ENCODE results near the gene NELL2.

The NELL2 gene

DNA sequence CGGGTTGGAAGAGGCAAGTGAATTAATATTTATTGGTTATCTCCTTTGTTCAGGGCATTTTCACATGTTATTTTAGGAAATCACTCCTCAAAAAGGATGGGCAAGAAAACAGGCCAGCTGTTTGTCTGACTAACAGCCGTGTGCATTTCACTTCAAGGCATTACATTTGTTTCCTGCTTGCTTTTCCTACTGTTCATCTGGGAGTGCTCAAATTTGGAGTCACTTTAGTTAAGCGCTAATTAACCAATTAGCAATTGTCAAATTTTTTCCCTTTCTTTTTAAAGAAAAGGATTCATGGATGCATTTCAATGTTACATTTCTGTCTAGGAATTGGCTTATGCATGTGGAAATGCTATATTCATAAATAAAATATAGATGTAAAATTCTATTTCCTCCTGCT is 415.9 kb downstream of the NELL2 start:
- Histone ChIP-seq H3K4me3 (replicated peaks; ENCODE audit: low read depth, low read length) (no peak overlapping the region), H3K36me3 (ENCODE audit: control insufficient read depth, insufficient read depth, low read length) (no peaks in the 10 kb centered on the region), H3K27me3 (replicated peaks; ENCODE audit: control insufficient read depth, insufficient read depth, low read length) (no peaks in the 10 kb centered on the region)
- TF ChIP-seq, protein P1, sequence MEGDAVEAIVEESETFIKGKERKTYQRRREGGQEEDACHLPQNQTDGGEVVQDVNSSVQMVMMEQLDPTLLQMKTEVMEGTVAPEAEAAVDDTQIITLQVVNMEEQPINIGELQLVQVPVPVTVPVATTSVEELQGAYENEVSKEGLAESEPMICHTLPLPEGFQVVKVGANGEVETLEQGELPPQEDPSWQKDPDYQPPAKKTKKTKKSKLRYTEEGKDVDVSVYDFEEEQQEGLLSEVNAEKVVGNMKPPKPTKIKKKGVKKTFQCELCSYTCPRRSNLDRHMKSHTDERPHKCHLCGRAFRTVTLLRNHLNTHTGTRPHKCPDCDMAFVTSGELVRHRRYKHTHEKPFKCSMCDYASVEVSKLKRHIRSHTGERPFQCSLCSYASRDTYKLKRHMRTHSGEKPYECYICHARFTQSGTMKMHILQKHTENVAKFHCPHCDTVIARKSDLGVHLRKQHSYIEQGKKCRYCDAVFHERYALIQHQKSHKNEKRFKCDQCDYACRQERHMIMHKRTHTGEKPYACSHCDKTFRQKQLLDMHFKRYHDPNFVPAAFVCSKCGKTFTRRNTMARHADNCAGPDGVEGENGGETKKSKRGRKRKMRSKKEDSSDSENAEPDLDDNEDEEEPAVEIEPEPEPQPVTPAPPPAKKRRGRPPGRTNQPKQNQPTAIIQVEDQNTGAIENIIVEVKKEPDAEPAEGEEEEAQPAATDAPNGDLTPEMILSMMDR (IDR thresholded peaks at IDR 0.05; ENCODE audit: insufficient read depth, low read length, poor library complexity, severe bottlenecking) = no peak
- no peak for DNase-seq (ENCODE audit: extremely low read depth, insufficient read length)

DNA sequence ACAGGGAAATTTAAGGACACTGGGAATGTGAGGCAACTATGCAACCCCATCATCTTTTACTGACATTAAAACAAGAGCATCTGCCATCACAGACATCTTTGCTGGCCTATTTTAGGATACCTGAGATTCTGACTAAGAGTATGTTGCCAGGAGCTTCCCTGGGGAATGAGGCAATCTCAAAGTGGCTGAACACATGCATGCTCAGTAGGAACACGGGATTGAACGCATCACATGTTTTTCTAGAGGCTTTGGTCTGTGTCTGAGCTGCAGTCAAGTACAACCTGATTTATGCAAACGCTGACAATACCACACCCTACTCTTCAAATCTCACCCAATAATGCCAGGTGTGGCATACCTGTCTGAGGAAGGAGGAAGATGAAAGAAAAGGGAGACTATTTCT is 416.5 kb downstream of the NELL2 start:
- H3K4me3 ChIP-seq (replicated peaks; ENCODE audit: low read depth, low read length) = no peak overlapping the region
- no peaks in the 10 kb centered on the region for H3K27me3 ChIP-seq (replicated peaks; ENCODE audit: control insufficient read depth, insufficient read depth, low read length)
- TF ChIP-seq, protein P1 (IDR thresholded peaks at IDR 0.05; ENCODE audit: insufficient read depth, low read length, poor library complexity, severe bottlenecking) = no peak
- H3K36me3 ChIP-seq (ENCODE audit: control insufficient read depth, insufficient read depth, low read length) = no peaks in the 10 kb centered on the region
- DNase-seq (ENCODE audit: extremely low read depth, insufficient read length) = no peak

All from GM06990 (cell line).